Osteocyte (in vitro differentiated cells): ENCODE data around the gene ULK2. TPM values are rescaled to one million over a fixed set of nuclear protein-coding genes. Genes with fewer than 3 reads are reported as not detected.

Experiments used
- DNase-seq: peaks from one replicate; pipeline ENCODE4 v3.0.0; 2021; ENCODE audit warnings: mixed read lengths; ENCODE audit not compliant: unreplicated experiment; ENCODE audit errors: extremely low spot score
- H3K27ac Mint-ChIP-seq: one replicate; pipeline ENCODE4 v1.8.0; 2021; ENCODE audit warnings: mild to moderate bottlenecking, mixed read lengths; ENCODE audit not compliant: unreplicated experiment
- H3K27me3 Mint-ChIP-seq: one replicate; pipeline ENCODE4 v1.8.0; 2021; ENCODE audit warnings: mixed read lengths; ENCODE audit not compliant: unreplicated experiment
- H3K36me3 Mint-ChIP-seq: one replicate; pipeline ENCODE4 v1.8.0; 2021; ENCODE audit warnings: mixed read lengths; ENCODE audit not compliant: unreplicated experiment
- H3K4me1 Mint-ChIP-seq: one replicate; pipeline ENCODE4 v1.8.0; 2021; ENCODE audit warnings: mixed read lengths; ENCODE audit not compliant: unreplicated experiment
- H3K4me3 Mint-ChIP-seq: one replicate; pipeline ENCODE4 v1.8.0; 2021; ENCODE audit warnings: mild to moderate bottlenecking, moderate library complexity, mixed read lengths; ENCODE audit not compliant: unreplicated experiment
- H3K9me3 Mint-ChIP-seq: one replicate; pipeline ENCODE4 v1.8.0; 2021; ENCODE audit warnings: mixed read lengths; ENCODE audit not compliant: unreplicated experiment
- CTCF ChIP-seq: fragments of 200-600 bp; sonication (generic); IDR thresholded peaks from 2 replicates; pipeline ENCODE4 v1.5.0; 2021; ENCODE audit warnings: antibody characterized with exemption, mild to moderate bottlenecking, moderate library complexity
- total RNA-seq: library from RNA; stranded (reverse); gene quantifications from 2 replicates; pipeline ENCODE4 v1.2.1, GENCODE V29; 2021

Gene ULK2
- total RNA-seq, 1 donor from 2014 or later: 33.3 TPM

DNA sequence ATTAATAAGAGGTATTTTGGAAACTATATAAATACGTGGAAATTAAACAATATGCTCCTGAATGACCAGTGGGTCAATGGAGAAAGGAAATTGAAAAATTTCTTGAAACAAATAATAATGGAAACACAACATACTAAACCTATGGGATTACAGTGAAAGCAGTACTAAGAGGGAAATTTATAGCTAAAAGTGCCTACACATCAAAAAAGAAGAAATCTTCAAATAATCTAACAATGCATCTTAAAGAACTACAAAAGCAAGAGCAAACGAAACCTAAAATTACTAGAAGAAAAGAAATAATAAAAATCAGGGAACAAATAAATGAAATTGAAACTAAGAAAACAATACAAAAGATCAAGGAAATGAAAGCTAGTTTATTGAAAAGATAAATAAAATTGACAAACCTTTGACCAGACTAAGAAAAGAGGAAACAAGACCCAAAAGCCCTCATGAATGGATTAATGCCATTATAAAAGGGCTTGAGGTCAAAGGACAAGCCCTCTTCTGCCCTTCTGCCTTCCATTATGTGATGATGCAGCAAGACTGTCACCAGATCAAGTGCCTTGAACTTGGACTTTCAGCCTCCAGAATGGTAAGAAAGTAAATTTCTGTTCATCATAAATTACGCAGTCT lies 75.7 kb downstream of the ULK2 start:
- Mint-ChIP-seq H3K27me3 (no peaks in the 10 kb centered on the region), H3K4me1 (no peaks in the 10 kb centered on the region), H3K4me3 (no peak overlapping the region), H3K9me3 (peaks cover 10% of the 10 kb centered on the region), H3K27ac (no peak overlapping the region), H3K36me3 (peaks cover 76% of the 10 kb centered on the region)
- no peak for DNase-seq
- TF ChIP-seq CTCF: no peak

DNA sequence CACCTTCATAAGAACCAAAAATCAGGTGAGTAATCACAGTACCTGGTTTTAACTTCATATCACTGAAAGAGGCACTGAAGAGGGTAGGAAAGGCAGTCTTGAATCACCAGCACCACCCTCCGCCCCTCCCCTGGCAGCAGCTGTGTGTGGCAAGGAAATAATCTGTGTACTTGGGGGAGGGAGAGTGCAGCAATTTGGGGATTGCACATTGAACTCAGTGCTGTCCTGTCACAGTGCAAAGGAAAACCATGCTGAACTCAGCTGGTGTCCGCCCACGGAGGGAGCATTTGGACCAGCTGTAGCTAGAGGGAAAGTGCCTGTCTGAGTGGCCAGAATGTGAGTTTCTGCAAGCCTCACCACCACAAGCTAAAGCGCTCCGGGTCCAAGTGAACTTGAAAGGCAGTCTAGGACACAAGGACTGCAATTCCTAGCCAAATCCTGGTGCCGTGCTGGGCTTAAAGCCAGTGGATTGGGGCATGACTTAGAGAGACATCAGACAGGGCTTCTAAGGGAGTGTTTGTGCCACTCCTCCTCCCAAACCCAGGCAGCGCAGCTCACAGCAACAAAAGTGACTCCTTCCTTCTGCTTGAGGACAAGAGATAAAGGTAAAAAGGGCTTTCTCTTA lies 79.9 kb downstream of the ULK2 start:
- Mint-ChIP-seq H3K27me3 (no peaks in the 10 kb centered on the region), H3K36me3 (peaks cover 48% of the 10 kb centered on the region), H3K9me3 (no peaks in the 10 kb centered on the region), H3K4me1 (no peaks in the 10 kb centered on the region), H3K4me3 (no peak overlapping the region), H3K27ac (no peak overlapping the region)
- DNase-seq: no peak
- TF ChIP-seq CTCF: no peak

DNA sequence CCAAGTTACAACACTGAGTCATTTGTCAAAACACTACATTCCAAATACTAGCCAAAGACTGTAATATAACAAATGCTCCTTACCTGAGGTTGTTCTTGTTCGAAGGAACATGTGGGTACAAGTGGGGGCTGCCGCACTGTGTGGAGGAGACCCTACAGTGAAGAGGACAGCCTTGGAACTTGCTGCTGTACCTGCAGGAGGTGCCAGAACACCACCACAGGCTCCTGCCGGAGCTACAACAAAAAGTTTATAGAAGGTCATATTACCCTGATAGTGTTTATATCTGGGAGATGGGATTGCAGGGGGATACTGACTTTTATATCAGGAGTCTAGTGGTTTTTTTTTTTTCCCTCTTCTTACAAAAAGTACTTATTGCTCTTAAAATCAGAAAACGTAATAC lies 81.9 kb downstream of the ULK2 start:
- no peak for TF ChIP-seq CTCF
- H3K4me3 Mint-ChIP-seq: no peak overlapping the region
- H3K4me1 Mint-ChIP-seq: no peaks in the 10 kb centered on the region
- no peak overlapping the region for H3K27ac Mint-ChIP-seq
- H3K9me3 Mint-ChIP-seq: no peaks in the 10 kb centered on the region
- no peak for DNase-seq
- H3K36me3 Mint-ChIP-seq: peaks cover 49% of the 10 kb centered on the region
- H3K27me3 Mint-ChIP-seq: no peaks in the 10 kb centered on the region

DNA sequence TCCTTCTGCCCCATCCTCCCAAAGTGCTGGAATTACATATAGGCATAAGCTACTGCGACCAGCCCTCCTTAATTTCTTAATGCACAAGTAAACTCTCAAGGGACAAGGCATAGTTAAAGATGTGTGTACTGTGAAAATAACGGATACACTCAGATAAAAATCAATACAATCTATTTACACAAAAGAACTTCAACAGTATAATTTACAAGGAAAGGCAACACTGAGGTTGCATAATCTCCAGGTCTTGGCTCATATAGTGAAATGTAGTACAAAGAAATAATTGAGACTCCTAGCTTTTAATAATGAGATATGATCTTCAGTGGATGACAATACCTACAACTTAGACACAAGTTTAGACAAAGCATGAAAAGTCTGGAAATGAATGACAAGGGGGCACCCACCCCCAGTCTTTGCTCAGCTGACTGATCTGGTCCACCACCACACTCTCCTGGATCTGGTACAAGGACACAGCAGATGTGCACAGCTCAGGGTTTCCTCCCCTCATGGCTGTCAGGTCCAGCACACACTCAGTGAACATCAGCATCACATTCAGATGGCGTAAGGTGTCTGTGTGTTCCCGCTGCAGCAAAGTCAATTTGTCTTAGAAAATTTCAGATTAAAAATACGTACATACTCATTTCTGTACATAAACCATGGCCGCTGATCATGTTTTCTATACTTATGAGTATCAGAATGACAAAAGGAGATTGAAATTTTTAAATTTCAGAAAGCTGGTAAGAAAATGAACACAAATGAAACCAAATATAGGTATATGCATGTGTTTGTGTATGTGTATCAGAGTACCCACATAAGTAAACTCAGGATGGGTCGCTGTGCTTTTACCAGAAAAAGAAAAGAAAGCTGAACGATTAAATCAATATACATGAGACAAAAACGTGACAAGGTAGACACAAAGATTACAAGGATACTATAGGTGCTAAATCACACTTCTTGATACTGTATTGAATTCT lies 86.0 kb downstream of the ULK2 start:
- no peak for DNase-seq
- Mint-ChIP-seq H3K36me3 (peaks cover 44% of the 10 kb centered on the region), H3K9me3 (no peaks in the 10 kb centered on the region), H3K4me1 (no peaks in the 10 kb centered on the region), H3K27me3 (no peaks in the 10 kb centered on the region), H3K27ac (no peak overlapping the region), H3K4me3 (no peak overlapping the region)
- TF ChIP-seq CTCF: no peak

GRCh38 chr17:19780846-19781245 lies 86.9 kb downstream of the ULK2 start:
- TF ChIP-seq CTCF: no peak
- Mint-ChIP-seq H3K4me3 (no peak overlapping the region), H3K9me3 (no peaks in the 10 kb centered on the region), H3K27me3 (no peaks in the 10 kb centered on the region), H3K27ac (no peak overlapping the region), H3K36me3 (peaks cover 52% of the 10 kb centered on the region), H3K4me1 (no peaks in the 10 kb centered on the region)
- no peak for DNase-seq
